ACHN (cell line): Measurements from ENCODE around the gene TMEM225B.
"Not testable (repeated sequence)": the region's sequence is repeated elsewhere in the genome, so short reads cannot be mapped to it uniquely, and the experiment has no call there.

Experiments used
- DNase-seq: peaks from one replicate; pipeline ENCODE4 v3.0.0-alpha.2; 2015
- in situ Hi-C: cut with HindIII; loops from 2 replicates; pipeline ENCODE4 v1.10.0; 2017; ENCODE audit warnings: low sequenced_read_pairs, low pct_ligation_motif_present, low pct_unique_long_range_greater_than_20kb

The TMEM225B gene

DNA sequence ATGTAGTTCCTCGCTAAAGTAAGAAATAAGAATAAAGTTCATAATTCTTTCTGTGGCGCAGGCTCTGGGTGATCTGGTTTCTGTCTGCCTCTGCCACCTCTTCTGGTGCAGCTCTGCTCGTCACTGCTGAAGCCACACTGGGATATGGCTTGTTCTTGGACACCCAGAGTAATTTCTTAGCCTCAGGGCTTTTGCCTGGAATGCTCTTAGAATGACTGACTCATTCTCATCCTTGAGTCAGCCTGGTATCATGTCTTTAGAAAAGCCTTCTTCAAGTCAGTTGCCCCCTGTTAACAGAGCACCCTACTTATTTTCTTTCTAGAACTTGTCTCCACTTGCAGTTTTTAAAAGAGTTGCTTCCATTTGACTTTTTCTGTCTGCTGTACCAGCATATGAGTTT is 20.7 kb downstream of the TMEM225B start:
- DNase-seq = peak; percentile 32
- in situ Hi-C loops = no loop called here

DNA sequence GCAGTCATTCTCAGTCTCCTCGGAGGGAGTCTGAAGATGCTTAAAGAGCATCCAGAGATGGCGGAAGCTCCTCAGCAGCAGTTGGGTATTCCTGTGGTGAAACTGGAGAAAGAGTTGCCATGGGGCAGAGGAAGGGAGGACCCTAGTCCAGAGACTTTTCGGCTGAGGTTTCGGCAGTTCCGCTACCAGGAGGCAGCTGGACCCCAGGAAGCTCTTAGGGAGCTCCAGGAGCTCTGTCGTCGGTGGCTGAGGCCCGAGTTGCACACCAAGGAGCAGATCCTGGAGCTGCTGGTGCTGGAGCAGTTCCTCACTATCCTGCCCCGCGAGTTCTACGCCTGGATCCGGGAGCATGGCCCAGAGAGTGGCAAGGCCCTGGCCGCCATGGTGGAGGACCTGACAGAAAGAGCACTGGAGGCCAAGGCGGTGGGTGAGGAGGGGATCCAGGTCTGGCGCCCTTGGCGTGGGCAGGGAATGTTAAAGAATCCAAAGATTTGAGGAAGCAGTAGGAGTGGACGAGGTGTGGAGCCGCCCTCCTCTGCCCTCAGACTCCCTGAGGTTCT is 21.6 kb downstream of the TMEM225B start:
- in situ Hi-C loops = no loop called here
- DNase-seq = no peak

DNA sequence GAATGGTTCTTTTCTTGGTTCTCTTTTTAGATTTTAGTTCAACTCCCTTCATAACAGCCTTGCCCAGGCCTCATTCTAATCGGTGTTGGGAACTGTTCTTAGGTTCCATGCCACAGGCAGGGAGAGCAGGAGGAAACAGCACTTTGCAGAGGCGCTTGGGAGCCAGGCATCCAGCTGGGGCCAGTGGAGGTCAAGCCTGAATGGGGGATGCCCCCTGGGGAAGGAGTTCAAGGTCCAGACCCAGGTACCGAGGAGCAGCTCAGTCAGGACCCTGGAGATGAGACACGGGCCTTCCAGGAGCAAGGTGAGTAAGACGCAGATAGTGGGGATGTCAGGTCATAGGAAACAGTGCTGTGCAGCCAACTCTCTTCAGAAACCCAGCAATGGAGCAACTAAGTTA is 23.2 kb downstream of the TMEM225B start:
- DNase-seq = no peak
- in situ Hi-C loops = no loop called here

DNA sequence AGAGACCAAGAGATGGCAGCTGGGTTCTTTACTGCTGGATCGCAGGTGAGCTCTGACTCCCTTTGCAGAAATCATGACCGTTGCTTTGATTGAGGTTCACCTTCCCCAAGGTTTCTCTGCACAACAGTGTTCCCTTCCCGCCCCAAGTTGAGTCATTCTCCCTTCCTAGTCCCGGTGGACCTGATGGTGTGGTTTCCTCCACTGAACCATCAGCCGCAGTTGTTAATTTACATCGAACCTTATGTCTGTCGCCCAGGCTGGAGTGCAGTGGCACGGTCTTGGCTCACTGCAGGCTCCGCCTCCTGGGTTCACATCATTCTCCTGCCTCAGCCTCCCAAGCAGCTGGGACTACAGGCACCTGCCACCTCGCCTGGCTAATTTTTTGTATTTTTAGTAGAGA is 24.5 kb downstream of the TMEM225B start:
- DNase-seq = no peak
- in situ Hi-C loops = no loop called here

DNA sequence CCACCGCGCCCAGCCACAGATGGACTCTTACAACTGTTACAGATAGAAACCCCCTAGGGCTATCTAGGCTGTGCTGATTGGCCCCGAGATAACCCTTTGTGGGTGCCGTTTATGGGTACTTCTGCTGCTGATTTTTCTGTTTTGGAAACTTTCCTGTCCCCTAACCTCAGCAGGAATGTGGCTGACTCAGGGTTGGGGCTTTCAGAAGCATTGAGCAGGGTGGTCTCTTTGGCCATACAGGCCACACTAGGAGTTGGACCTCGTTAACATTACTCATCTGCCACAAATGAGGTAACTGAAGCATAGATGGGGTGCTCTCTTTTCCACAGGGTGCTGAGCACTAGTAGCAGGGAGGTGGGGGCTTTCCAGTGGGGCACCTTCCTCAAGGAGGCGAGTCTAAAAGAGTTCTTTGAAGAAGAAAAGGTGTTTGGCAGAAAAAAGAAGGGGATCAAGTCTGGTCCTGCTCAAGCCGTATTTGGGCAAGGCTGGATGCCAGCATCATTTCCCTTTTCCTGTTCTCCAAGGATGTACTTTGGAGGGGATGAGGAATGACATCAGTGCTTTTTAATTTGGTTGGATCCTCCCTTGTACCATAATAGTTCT is 25.1 kb downstream of the TMEM225B start:
- no peak for DNase-seq
- in situ Hi-C loops = no loop called here

DNA sequence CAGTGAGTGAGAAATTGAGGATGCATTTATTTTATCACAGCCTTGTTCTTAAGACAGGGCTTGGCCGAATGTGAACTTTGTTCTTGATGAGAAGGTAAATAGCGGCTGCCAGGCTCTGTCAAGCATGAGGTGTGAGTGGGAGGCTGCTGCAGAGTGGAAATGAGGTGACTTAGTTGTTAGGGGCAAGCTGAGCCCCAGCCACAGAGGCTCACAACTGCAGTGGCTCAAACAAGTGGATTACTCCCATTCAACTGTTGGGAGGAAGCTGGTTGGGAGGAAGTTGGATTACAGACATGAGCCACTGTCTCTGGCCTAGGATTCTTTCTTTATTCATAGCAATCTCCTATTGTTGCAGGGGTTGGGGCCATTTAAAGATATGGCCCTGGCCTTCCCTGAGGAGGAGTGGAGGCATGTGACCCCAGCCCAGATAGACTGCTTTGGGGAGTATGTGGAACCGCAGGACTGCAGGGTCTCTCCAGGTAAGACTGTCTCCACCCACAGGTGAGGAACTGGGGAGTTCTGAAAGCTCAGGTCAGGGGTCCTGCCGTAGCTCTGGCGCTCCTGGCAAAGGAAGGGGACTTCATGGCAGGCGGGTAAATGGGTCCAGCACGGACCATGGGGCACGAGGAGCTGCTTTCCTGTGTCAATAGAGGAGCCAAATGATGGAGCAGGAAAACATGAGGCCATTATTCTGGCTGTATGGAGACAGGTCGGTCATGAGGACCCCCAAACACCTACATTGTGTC is 25.8 kb downstream of the TMEM225B start:
- in situ Hi-C loops = no loop called here
- no peak for DNase-seq

DNA sequence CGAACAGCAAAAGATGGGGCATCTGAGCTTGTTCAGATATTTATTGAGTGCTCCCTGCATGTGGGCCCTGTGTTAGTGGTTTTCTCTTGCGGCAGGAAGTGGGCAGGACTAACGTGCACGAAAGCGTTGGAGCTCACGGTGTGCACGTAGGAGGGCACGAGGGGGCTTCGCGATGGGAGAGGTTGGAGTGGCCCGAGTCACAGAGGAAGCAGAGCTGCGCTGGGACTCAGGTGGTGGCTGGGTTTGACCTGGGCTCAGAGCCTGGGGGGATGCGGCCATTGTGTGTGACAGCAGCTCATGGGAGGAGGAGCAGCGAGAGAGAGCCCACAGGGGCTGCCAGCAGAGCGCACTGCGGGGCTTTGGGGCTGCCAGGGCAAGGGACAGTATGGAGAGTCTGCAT is 26.4 kb downstream of the TMEM225B start:
- DNase-seq = no peak
- in situ Hi-C loops = no loop called here

DNA sequence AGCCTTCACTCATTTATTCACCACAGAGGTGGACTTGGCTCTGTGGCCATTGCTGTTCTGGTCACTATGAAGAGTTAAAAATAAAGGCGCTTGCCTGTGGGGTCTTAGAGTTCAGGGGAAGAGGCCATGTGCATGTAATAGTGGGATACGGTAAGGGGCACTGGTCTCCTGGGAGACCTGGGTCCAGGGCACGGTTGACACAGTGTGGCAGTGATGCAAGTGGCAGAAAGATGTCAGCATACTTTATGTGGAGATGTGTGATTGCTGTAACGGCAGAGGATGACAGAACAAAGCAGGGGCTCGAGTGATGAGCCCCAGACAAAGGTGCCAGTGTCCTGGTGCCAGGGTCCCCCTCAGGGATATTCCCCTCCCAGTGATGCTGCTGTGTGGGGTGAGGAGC is 27.3 kb downstream of the TMEM225B start:
- no peak for DNase-seq
- in situ Hi-C loops = no loop called here

DNA sequence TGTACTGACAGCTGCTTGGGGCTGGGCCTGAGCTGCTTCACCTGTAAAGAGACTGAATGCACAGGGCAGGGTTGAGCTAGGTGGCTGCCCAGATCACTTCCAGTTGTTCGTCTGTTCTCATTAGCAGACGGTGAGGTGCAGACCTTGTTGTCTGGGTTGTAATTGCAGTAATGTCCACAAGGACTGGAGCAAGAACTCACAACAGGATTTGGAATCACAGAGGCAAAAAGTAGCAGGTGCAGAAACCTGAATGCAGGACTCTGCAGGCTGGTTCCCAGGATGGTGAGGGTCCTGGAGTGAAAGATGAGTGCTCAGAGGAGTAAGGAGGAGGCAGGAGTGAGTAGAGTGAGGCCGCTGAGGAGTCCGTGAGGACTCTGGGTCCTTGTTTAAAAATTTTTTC is 27.9 kb downstream of the TMEM225B start:
- in situ Hi-C loops = no loop called here
- no peak for DNase-seq

DNA sequence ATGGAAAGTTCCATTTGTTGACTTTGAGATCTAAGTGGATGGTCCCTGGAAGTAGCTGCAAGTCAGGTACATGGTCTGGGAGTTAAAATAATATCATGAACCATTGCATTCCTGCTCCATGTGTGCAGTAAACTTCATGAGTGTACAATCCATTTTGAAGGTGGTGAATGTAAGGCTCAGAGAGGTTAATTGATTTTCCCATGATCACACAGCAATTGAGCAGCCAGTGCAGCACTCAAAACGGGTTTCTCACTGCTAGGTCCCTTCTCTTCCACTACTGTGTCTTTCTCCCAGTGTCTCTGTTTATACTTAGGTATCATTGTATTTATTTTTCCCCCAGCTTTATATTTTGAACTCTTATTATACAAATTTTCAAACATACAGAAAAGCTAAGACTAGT is 28.6 kb downstream of the TMEM225B start:
- in situ Hi-C loops = no loop called here
- no peak for DNase-seq

DNA sequence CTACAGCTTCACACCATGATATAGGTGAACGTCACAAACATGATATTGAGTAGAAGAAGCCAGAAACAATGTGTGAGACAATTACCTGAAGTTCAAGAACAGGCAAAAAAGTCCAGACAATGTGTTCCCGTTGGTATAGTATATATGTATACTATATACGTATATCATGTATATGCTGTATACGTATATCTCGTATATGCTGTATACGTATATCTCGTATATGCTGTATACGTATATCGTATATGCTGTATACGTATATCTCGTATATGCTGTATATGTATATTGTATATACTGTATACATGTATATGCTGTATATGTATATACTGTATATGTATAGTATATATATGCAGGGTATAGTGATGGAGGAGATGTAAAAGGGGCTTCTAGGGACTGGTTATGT is 29.4 kb downstream of the TMEM225B start:
- in situ Hi-C loops = no loop called here
- DNase-seq = no peak

DNA sequence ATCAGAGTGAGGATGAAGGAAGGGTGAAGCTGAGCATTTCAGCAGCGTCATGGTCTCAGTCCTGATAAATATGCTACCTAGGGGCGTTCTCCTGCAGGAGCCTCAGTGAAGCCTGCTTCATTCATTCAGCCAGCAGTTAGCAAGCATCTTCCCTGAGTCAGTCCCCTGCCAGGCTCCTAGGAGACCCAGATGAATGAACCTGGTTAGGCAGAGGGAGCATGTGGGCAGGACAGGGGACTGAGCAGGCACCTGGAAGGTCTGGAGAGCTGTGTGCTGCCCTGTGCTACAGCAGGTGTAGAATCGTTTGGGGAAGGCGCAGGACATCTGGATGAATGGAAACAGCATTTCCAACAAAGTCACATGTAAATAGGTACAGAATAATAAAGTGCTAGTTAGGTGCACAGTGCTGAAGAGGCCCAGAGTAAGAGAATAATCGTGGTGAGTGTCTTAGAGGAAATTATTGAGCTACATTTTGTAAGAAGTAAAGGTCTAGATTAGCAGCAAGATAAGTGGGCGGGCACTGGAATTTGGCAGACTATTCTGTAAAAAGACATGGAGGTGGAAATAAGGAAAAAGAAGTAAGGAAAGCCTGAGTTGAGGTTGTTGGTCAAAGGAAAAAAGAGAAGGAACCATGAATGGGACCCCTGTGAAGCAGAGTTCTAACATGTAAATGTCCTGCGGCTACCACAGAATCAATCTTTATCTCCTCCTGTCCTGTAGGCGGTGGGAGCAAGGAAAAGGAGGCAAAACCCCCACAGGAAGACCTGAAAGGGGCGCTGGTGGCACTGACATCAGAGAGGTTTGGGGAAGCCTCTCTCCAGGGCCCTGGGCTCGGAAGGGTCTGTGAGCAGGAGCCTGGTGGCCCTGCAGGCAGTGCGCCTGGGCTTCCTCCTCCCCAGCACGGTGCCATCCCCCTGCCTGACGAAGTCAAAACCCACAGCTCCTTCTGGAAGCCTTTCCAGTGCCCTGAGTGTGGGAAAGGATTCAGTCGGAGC is 30.7 kb downstream of the TMEM225B start:
- in situ Hi-C loops = no loop called here
- no peak for DNase-seq

DNA sequence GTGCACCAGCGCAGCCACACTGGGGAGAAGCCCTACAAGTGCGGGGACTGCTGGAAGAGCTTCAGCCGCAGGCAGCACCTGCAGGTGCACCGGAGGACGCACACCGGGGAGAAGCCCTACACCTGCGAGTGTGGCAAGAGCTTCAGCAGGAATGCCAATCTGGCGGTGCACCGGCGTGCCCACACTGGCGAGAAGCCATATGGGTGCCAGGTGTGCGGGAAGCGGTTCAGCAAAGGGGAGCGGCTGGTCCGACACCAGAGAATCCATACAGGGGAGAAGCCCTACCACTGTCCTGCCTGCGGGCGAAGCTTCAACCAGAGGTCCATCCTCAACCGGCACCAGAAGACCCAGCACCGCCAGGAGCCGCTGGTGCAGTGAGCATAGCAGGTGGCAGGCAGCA is 31.6 kb downstream of the TMEM225B start:
- no peak for DNase-seq

DNA sequence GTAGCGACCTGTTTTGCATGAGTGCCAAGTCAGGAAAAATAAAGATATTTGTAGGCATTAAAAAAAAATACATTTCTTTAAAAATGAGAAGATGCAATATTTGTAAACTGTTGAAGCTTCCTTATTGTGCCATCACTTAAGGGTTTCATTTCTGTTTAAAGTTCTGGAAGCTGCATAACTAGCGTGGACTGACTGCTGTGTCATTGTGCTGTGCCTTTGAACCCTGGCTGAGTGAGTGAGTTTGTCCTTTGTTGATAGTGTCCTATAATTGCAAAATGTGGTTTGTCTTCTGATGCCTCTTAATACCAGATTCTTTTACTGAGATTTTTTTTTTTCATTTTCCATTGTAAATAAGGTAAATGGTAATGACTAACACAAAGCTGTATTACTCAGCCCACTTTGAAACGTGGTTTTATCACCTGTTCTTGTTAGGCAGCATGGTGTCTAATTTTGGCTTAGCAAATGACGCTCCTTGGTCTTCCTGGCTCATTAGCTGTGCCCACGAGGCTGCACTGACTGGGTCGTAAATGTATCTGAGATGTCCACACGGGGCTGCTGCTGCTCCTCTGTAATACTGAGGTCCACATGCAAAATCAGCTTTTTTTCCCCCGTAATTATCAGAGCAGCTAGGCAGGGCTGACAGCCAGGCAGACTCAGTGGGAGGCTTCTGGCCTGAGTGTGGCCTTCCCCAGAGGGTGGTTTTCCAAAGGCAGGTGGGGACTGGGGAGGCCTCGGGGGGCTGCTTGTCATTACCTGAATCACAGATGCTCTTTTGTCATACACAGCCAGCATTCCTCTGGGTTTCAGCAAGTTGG is 33.4 kb downstream of the TMEM225B start:
- DNase-seq = peak; percentile 57
- in situ Hi-C loops = no loop called here

More for the DNA sequence above, 31.6 kb downstream of the TMEM225B start:
- in situ Hi-C loops = no loop called here

DNA sequence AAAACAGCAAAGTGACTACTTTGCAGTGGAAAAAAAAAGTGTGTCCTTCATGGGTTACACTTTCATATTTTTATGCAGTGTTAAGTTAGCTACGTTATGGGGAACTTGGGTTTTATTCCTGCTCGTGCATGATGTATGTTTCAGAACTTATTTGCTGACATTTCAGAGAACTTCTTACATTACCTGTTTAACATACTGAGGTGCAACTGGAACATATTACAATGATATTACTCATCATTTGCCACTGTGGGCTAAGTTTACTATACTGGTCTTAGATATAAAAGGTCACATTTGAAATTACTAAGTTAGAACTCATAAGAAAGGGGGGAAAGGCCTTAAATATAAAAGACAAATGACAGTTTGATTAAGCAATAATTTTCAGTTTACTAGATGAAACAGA is 39.3 kb downstream of the TMEM225B start:
- DNase-seq, in situ Hi-C loops: not testable (repeated sequence)

DNA sequence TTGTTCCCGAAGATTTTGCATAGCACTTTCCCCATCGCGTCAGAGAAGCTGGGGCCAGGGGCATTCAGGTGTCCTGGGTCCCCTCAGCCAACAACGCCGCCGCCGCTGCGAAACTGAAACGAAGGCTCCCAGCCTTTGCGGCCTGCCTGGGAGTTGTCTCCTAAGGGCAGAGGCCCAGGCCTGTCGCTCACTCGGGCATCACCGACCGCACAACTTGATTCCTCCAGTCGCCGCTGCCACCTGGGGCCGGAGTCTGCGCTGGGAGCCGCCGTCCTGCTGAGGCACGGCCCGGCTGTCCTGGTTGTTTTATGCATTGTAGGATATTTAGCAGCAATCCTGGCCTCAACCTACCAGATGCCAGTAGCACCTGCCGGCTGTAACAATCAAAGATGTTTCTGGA is 40.7 kb downstream of the TMEM225B start:
- no peak for DNase-seq
- in situ Hi-C loops = no loop called here

DNA sequence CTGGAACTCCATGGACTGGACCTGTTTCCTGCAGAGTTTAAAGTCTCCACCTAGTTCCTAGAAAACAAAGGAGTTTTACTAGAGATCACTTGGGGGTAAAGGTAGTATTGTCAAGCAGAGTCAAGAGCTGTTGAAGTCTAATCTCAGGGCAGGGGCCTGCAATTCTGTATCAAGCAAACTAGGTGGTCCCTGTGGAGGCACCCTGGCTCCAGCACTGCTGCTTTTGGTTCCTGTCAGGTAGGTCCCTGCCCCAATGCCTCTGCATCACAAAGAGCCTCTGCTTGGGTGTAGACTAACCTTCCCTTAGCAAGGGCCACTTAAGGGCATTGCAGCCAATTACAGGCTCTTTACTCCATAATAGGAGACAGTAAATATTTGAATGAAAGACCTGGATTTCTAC is 41.2 kb downstream of the TMEM225B start:
- in situ Hi-C loops = no loop called here
- no peak for DNase-seq

DNA sequence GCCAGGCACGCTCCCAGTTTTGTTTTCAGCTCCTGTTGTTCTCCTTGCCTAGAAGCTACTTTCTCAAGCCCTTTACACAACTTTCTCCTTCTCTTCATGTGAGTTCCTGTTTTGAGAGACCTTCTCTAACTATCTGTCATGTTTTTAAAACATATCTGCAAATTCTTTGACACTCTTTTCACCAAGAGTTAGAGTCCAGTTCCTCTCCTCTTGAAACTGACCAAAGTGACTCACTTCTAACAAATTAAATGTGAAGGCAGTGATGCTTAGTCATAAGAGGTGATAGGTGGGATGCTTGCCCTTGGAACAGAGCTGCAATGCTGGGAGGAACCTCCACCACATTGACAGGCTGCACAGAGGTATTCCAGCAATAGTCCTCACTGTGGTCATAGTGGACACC is 44.0 kb downstream of the TMEM225B start:
- no peak for DNase-seq
- in situ Hi-C loops = no loop called here
